ENCODE results near the gene CAMSAP1.

CAMSAP1 gene

GRCh38 chr9:135813671-135814290, 93.6 kb downstream of the CAMSAP1 start:
- Mint-ChIP-seq H3K36me3 (peaks cover 56% of the 10 kb centered on the region), H3K4me1 (no peaks in the 10 kb centered on the region), H3K27me3 (no peaks in the 10 kb centered on the region), H3K9me3 (no peaks in the 10 kb centered on the region), H3K27ac (no peak overlapping the region), H3K4me3 (no peak overlapping the region)
- ATAC-seq (ENCODE audit: low read depth) (no peak), DNase-seq (ENCODE audit: low spot score in 2 of 2) (no peak)

GRCh38 chr9:135812961-135813360, 94.4 kb downstream of the CAMSAP1 start:
- no peak for DNase-seq (ENCODE audit: low spot score in 2 of 2)
- no peaks in the 10 kb centered on the region for H3K4me1 Mint-ChIP-seq
- no peaks in the 10 kb centered on the region for H3K27me3 Mint-ChIP-seq
- no peak for ATAC-seq (ENCODE audit: low read depth)
- no peaks in the 10 kb centered on the region for H3K9me3 Mint-ChIP-seq
- no peak overlapping the region for H3K27ac Mint-ChIP-seq
- no peak overlapping the region for H3K4me3 Mint-ChIP-seq
- H3K36me3 Mint-ChIP-seq: peaks cover 52% of the 10 kb centered on the region

- H3K4me3 Mint-ChIP-seq: no peak overlapping the region
- no peaks in the 10 kb centered on the region for H3K9me3 Mint-ChIP-seq
These were observed 95.5 kb downstream of the CAMSAP1 start for GRCh38 chr9:135811801-135812200.

GRCh38 chr9:135810806-135811575, 96.4 kb downstream of the CAMSAP1 start:
- peaks cover 39% of the 10 kb centered on the region for H3K36me3 Mint-ChIP-seq
- no peaks in the 10 kb centered on the region for H3K9me3 Mint-ChIP-seq
- no peak overlapping the region for H3K27ac Mint-ChIP-seq
- no peak overlapping the region for H3K4me3 Mint-ChIP-seq
- no peak for ATAC-seq (ENCODE audit: low read depth)
- peaks cover 1% of the 10 kb centered on the region for H3K4me1 Mint-ChIP-seq
- no peak for DNase-seq (ENCODE audit: low spot score in 2 of 2)
- no peaks in the 10 kb centered on the region for H3K27me3 Mint-ChIP-seq

More at GRCh38 chr9:135811801-135812200, 95.5 kb downstream of the CAMSAP1 start:
- ATAC-seq (ENCODE audit: low read depth): no peak
- H3K36me3 Mint-ChIP-seq: peaks cover 46% of the 10 kb centered on the region
- DNase-seq (ENCODE audit: low spot score in 2 of 2): no peak
- no peak overlapping the region for H3K27ac Mint-ChIP-seq
- H3K4me1 Mint-ChIP-seq: no peaks in the 10 kb centered on the region
- no peaks in the 10 kb centered on the region for H3K27me3 Mint-ChIP-seq

GRCh38 chr9:135809166-135809565, 98.2 kb downstream of the CAMSAP1 start:
- no peaks in the 10 kb centered on the region for H3K27me3 Mint-ChIP-seq
- ATAC-seq (ENCODE audit: low read depth): no peak
- no peak overlapping the region for H3K4me3 Mint-ChIP-seq
- H3K36me3 Mint-ChIP-seq: peaks cover 29% of the 10 kb centered on the region
- H3K9me3 Mint-ChIP-seq: no peaks in the 10 kb centered on the region
- peaks cover 3% of the 10 kb centered on the region for H3K4me1 Mint-ChIP-seq
- no peak overlapping the region for H3K27ac Mint-ChIP-seq
- no peak for DNase-seq (ENCODE audit: low spot score in 2 of 2)

- peaks cover 3% of the 10 kb centered on the region for H3K4me1 Mint-ChIP-seq
- no peak overlapping the region for H3K4me3 Mint-ChIP-seq
- no peak for ATAC-seq (ENCODE audit: low read depth)
- peaks cover 5% of the 10 kb centered on the region for H3K36me3 Mint-ChIP-seq
- no peak for DNase-seq (ENCODE audit: low spot score in 2 of 2)
- no peak overlapping the region for H3K27ac Mint-ChIP-seq
- H3K9me3 Mint-ChIP-seq: peaks cover 1% of the 10 kb centered on the region
- H3K27me3 Mint-ChIP-seq: no peaks in the 10 kb centered on the region
These were observed 101.8 kb downstream of the CAMSAP1 start for GRCh38 chr9:135805422-135806022.

GRCh38 chr9:135804581-135805421, 102.5 kb downstream of the CAMSAP1 start:
- no peak overlapping the region for H3K27ac Mint-ChIP-seq
- no peak overlapping the region for H3K4me3 Mint-ChIP-seq
- no peak for ATAC-seq (ENCODE audit: low read depth)

GRCh38 chr9:135803441-135803840, 103.9 kb downstream of the CAMSAP1 start:
- H3K9me3 Mint-ChIP-seq: peaks cover 1% of the 10 kb centered on the region
- DNase-seq (ENCODE audit: low spot score in 2 of 2) (no peak), ATAC-seq (ENCODE audit: low read depth) (no peak)
- H3K4me1 Mint-ChIP-seq: peaks cover 3% of the 10 kb centered on the region
- H3K36me3 Mint-ChIP-seq: no peaks in the 10 kb centered on the region
- no peak overlapping the region for H3K27ac Mint-ChIP-seq
- peaks cover 2% of the 10 kb centered on the region for H3K27me3 Mint-ChIP-seq
- no peak overlapping the region for H3K4me3 Mint-ChIP-seq

More at GRCh38 chr9:135804581-135805421, 102.5 kb downstream of the CAMSAP1 start:
- no peak for DNase-seq (ENCODE audit: low spot score in 2 of 2)
- peaks cover under 1% of the 10 kb centered on the region for H3K36me3 Mint-ChIP-seq
- H3K27me3 Mint-ChIP-seq: no peaks in the 10 kb centered on the region
- H3K9me3 Mint-ChIP-seq: peaks cover 1% of the 10 kb centered on the region
- H3K4me1 Mint-ChIP-seq: peaks cover 3% of the 10 kb centered on the region

GRCh38 chr9:135802876-135803419, 104.4 kb downstream of the CAMSAP1 start:
- Mint-ChIP-seq H3K27me3 (peaks cover 3% of the 10 kb centered on the region), H3K36me3 (no peaks in the 10 kb centered on the region), H3K4me1 (peaks cover 3% of the 10 kb centered on the region), H3K9me3 (peaks cover 1% of the 10 kb centered on the region), H3K27ac (no peak overlapping the region), H3K4me3 (no peak overlapping the region)
- DNase-seq (ENCODE audit: low spot score in 2 of 2) (no peak), ATAC-seq (ENCODE audit: low read depth) (no peak)

- Mint-ChIP-seq H3K36me3 (no peaks in the 10 kb centered on the region), H3K4me1 (peaks cover 3% of the 10 kb centered on the region)
- ATAC-seq (ENCODE audit: low read depth): no peak
These were observed 106.3 kb downstream of the CAMSAP1 start for GRCh38 chr9:135801070-135801469.

DNA sequence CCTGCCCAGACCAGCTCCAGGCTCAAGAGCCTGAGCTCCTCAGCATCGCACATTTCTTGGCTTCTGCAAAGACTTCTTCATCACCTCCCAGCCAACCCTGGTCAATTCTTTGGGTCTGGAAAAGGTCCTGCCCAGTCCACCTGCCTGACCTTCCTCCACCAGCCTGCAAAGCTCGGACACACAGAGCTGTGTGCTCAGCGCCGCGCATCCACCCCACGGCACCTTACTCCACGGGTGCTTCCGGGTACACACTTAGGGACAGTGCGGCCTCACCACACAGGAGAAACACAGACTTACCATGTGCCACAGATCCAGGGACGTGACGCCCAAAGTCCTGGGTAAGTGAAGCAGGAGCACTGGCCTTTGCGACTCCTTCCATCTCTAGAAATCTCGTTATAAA, 108.1 kb downstream of the CAMSAP1 start:
- Mint-ChIP-seq H3K4me3 (no peak overlapping the region), H3K4me1 (no peaks in the 10 kb centered on the region), H3K27me3 (peaks cover 11% of the 10 kb centered on the region), H3K9me3 (peaks cover 1% of the 10 kb centered on the region), H3K36me3 (no peaks in the 10 kb centered on the region), H3K27ac (no peak overlapping the region)
- DNase-seq (ENCODE audit: low spot score in 2 of 2) (no peak), ATAC-seq (ENCODE audit: low read depth) (no peak)

More at GRCh38 chr9:135801070-135801469, 106.3 kb downstream of the CAMSAP1 start:
- Mint-ChIP-seq H3K9me3 (peaks cover 1% of the 10 kb centered on the region), H3K27ac (no peak overlapping the region), H3K4me3 (no peak overlapping the region), H3K27me3 (peaks cover 11% of the 10 kb centered on the region)
- DNase-seq (ENCODE audit: low spot score in 2 of 2): no peak

DNA sequence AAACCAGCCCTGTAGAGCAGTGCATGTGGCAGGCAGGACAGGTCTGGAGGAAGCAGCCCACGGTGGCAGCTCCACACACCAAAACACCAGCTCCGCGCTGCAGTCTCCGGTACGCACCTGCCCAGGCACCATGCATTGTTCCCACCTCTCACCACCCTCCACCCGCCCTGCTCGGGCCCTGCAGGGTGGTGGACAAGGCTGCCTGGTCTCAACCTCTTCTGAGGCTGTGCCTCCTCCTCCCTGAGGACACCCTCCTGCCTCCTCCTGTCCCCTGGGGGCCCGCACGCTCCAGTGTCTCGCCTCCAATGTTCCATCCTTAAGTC, 109.1 kb downstream of the CAMSAP1 start:
- Mint-ChIP-seq H3K4me1 (no peaks in the 10 kb centered on the region), H3K36me3 (no peaks in the 10 kb centered on the region), H3K27ac (no peak overlapping the region), H3K27me3 (peaks cover 11% of the 10 kb centered on the region), H3K4me3 (no peak overlapping the region), H3K9me3 (peaks cover 1% of the 10 kb centered on the region)
- ATAC-seq (ENCODE audit: low read depth) (no peak), DNase-seq (ENCODE audit: low spot score in 2 of 2) (no peak)

DNA sequence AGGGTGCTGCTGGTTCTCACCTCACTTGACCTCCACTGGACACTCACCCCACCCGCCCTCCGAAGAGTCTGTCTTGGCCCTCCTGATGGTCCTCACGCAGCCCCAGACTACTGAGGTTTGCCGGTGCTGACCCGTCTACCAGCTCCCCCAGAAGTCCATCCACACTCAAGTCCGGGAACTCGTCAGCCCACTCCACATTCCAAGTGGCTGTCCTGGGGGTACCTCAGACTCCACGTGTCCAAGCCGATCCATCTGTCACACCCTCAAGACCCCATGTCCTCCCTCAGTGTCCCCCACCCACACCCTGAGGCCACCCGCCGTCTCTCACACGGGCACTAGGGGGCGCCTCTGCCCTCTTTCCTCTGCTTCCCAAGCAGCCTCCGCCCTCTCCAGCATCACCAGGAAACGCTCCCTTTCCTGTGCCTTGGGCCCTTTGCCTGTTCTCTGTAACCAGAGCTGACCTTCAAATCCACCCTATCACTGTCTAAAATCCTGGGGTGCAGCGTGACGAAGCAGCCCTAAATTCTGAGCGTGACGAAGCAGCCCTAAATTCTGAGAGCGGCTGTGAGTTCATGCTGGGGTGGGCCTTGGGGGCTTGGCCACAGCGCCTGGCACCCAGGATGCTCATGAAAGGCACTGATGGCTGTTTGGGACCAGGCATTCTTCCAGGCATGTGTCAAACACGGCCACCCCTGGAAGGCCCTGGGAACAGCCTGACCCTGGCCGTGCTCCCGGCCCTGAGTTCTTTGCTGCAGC, 109.7 kb downstream of the CAMSAP1 start:
- Mint-ChIP-seq H3K27ac (no peak overlapping the region), H3K27me3 (peaks cover 11% of the 10 kb centered on the region)

More for the DNA sequence above, 109.7 kb downstream of the CAMSAP1 start:
- Mint-ChIP-seq H3K36me3 (no peaks in the 10 kb centered on the region), H3K4me3 (no peak overlapping the region), H3K4me1 (no peaks in the 10 kb centered on the region), H3K9me3 (peaks cover 1% of the 10 kb centered on the region)
- DNase-seq (ENCODE audit: low spot score in 2 of 2) (no peak), ATAC-seq (ENCODE audit: low read depth) (no peak)
